ENCODE data around the gene TMEM270. TPM values are rescaled to one million over a fixed set of nuclear protein-coding genes. Genes with fewer than 3 reads are reported as not detected.

Gene TMEM270
- total RNA-seq, 1 donor from 2014 or later = not detected

DNA sequence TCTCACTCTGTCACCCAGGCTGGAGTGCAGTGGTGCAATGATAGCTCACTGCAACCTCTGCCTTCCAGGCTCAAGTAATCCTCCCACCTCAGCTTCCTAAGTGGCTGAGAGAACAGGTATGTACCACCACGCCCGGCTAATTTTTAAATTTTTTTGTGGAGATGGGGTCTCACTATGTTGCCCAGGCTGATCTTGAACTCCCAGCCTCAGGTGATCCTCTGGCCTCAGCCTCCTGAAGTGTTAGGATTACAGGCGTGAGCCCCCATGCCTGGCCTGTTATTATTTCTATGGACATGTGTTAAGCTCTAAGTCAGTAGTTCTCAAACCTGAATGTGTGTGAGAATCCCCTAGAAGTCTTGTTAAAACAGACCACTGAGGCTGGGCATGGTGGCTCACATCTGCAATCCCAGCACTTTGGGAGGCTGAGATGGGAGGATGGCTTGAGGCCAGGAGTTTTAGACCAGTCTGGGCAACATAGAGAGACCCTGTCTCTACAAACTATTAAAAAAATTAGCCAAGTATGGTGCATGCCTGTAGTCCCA, 24.5 kb downstream of the TMEM270 start:
- TF ChIP-seq, protein P1, sequence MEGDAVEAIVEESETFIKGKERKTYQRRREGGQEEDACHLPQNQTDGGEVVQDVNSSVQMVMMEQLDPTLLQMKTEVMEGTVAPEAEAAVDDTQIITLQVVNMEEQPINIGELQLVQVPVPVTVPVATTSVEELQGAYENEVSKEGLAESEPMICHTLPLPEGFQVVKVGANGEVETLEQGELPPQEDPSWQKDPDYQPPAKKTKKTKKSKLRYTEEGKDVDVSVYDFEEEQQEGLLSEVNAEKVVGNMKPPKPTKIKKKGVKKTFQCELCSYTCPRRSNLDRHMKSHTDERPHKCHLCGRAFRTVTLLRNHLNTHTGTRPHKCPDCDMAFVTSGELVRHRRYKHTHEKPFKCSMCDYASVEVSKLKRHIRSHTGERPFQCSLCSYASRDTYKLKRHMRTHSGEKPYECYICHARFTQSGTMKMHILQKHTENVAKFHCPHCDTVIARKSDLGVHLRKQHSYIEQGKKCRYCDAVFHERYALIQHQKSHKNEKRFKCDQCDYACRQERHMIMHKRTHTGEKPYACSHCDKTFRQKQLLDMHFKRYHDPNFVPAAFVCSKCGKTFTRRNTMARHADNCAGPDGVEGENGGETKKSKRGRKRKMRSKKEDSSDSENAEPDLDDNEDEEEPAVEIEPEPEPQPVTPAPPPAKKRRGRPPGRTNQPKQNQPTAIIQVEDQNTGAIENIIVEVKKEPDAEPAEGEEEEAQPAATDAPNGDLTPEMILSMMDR (IDR thresholded peaks at IDR 0.05) = no peak
- intact Hi-C loops (cut with DNase I) = no loop called here
- no peak for DNase-seq
- no peaks in the 10 kb centered on the region for H3K36me3 ChIP-seq
- H3K27ac ChIP-seq = peak overlapping the region; percentile 85
- H3K9me3 ChIP-seq = no peaks in the 10 kb centered on the region
- no peak overlapping the region for H3K4me3 ChIP-seq
- peaks cover 25% of the 10 kb centered on the region for H3K4me1 ChIP-seq
- H3K27me3 ChIP-seq = peaks cover 5% of the 10 kb centered on the region
- ATAC-seq = no peak

DNA sequence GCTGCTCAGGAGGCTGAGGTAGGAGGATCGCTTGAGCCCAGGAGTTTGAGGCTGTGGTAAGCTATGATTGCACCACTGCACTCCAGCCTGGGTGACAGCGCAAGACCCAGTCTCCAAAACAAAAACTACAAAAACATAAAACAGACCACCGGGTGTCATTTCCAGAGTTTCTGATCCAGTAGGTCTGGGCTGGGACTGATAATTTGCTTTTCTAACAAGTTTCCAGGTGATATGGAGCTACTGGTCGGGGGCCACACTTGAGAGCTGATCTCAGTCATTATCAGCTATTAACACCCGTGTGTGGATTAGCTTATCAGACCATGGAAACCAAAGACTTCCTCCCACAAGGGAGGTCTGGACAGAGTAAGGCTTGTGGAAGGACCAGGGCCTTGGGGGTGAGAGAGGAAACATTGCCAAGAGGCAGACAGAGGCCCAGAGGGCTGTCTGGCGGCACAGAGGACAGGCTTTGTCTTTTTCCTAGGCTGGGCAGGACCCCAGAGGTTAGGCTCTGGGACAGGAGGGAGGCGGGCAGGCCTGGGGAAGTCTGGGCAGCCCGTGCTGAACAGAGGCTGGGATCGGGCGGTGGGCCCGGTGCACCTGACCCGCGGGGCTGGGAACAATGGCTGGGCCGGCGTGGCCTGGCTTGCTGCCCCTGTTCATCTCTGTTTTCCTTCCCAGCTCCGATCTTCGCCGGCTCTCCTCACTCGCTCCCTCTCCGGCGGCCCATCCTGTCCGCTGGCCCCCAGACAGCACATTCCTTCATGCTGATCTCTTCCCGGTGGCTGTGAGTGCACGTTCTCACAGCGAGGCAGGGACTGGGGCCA, 25.2 kb downstream of the TMEM270 start:
- Histone ChIP-seq H3K27me3 (peaks cover 5% of the 10 kb centered on the region), H3K4me3 (no peak overlapping the region), H3K27ac (peak overlapping the region; percentile 85), H3K9me3 (no peaks in the 10 kb centered on the region), H3K36me3 (no peaks in the 10 kb centered on the region), H3K4me1 (peaks cover 21% of the 10 kb centered on the region)
- peak; percentile 52 for ATAC-seq
- TF ChIP-seq, protein P1 (IDR thresholded peaks at IDR 0.05) = no peak
- no peak for DNase-seq
- intact Hi-C loops (cut with DNase I) = no loop called here

DNA sequence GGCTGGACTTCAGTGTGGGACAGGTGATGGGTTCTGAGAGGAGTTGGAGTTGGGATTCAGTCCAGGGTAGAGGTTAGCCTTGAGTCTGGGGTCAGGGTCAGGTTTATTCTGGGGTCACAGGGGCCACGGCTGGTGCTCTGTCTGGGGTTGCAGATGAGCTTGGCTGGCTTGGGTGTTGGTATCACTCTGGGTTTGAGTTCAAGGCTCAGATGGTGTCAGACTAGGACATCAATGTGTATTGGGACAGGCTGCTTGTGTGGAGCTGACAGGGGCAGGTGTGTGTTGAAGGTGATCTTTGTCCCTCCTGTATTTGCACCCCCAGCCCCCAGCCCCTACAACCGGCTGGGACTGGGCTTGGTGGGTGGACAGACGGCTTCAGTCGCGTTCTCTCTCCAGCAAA, 26.8 kb downstream of the TMEM270 start:
- peaks cover 5% of the 10 kb centered on the region for H3K27me3 ChIP-seq
- H3K36me3 ChIP-seq = no peaks in the 10 kb centered on the region
- H3K4me3 ChIP-seq = no peak overlapping the region
- H3K27ac ChIP-seq = no peak overlapping the region
- peaks cover 22% of the 10 kb centered on the region for H3K4me1 ChIP-seq
- H3K9me3 ChIP-seq = no peaks in the 10 kb centered on the region
- DNase-seq = no peak
- TF ChIP-seq, protein P1 (IDR thresholded peaks at IDR 0.05) = no peak
- no peak for ATAC-seq
- intact Hi-C loops (cut with DNase I) = no loop called here

DNA sequence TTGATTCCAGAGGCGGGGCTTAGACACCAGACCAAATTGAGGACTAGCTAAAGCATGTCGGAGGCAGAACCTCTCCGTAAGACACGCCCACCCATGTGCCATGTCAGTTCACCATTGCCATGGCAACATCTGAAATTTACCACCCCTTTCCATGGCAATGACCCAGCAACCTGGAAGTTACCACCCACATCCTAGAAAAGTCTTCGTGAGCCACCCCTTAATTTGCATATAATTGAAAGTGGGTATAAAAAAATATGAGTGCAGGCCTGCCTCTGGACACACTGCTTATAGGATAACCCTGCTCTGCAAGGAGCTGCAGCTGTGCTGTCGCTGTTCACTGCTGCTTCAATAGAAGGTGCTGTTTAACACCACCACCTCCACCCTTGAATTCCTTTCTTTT, 28.0 kb downstream of the TMEM270 start:
- intact Hi-C loops (cut with DNase I) = no loop called here
- no peaks in the 10 kb centered on the region for H3K9me3 ChIP-seq
- ATAC-seq (no peak), DNase-seq (no peak)
- no peak overlapping the region for H3K4me3 ChIP-seq
- TF ChIP-seq, protein P1 (IDR thresholded peaks at IDR 0.05) = no peak
- peaks cover 25% of the 10 kb centered on the region for H3K4me1 ChIP-seq
- peaks cover 5% of the 10 kb centered on the region for H3K27me3 ChIP-seq
- no peaks in the 10 kb centered on the region for H3K36me3 ChIP-seq
- H3K27ac ChIP-seq = no peak overlapping the region

DNA sequence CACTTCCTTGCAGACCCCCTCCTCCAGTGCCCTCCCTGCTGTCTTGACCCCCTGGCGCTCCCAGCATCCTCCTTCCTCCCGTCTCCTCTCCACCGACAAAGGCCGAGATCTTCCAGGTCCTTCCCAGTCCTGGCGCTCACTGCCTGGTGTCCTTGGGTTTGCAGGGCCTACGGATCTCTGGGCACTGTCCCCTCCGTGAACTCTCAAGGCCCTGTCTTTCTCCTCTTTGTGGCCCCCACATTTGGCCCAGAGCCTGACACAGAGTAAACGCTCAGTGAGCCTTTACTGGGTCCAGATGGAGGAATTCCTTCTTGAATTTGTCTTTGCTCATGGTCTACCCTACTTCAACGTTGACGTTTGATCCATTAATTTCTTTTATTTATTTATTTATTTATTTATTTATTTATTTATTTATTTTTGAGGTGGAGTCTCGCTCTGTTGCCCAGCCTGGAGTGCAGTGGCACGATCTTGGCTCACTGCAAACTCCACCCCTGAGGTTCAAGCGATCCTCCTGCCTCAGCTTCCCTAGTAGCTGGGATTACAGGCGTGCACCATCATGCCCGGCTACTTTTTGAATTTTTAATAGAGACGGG, 29.7 kb downstream of the TMEM270 start:
- Histone ChIP-seq H3K27me3 (peaks cover 5% of the 10 kb centered on the region), H3K4me3 (no peak overlapping the region), H3K27ac (no peak overlapping the region), H3K4me1 (peaks cover 25% of the 10 kb centered on the region), H3K36me3 (no peaks in the 10 kb centered on the region), H3K9me3 (no peaks in the 10 kb centered on the region)
- DNase-seq (no peak), ATAC-seq (no peak)
- intact Hi-C loops (cut with DNase I) = no loop called here
- TF ChIP-seq, protein P1 (IDR thresholded peaks at IDR 0.05) = no peak
